OCI-LY1 (cell line): ENCODE data around the gene ABHD17B.

Source experiments
- CTCF ChIP-seq: fragments of 200-600 bp; sonication (generic), shearing (Covaris generic); IDR thresholded peaks from 2 replicates; pipeline ENCODE4 v1.5.1; 2017; ENCODE audit warnings: mild to moderate bottlenecking, antibody characterized with exemption, low read length, moderate library complexity, mixed read lengths
- EZH2 ChIP-seq: fragments of 200-600 bp; sonication (generic), shearing (Covaris generic); IDR thresholded peaks from 2 replicates; pipeline ENCODE4 v1.8.0; 2017; ENCODE audit warnings: borderline replicate concordance, mixed run types, mild to moderate bottlenecking, antibody characterized with exemption, low read length, moderate library complexity, mixed read lengths

- TF ChIP-seq CTCF (no peak), EZH2 (no peak)
Measured at GRCh38 chr9:71920456-71921189, 9.6 kb upstream of the ABHD17B start.
